SU-DHL-6 (cell line): ENCODE data around the gene CREBZF.

ENCODE experiments used
- CTCF ChIP-seq: fragments of 200-600 bp; sonication (generic); IDR thresholded peaks from one replicate; pipeline ENCODE4 v1.5.1; 2017; ENCODE audit warnings: antibody characterized with exemption, mild to moderate bottlenecking, low read length, moderate library complexity; ENCODE audit not compliant: insufficient read depth, poor library complexity, severe bottlenecking
- EZH2phosphoT487 ChIP-seq: fragments of 200-600 bp; sonication (generic), shearing (Covaris generic); conservative IDR thresholded peaks from 2 replicates; pipeline ENCODE4 v1.6.1; 2018; ENCODE audit warnings: mild to moderate bottlenecking, antibody characterized with exemption, low read length, moderate library complexity, mixed read lengths

- no peak for TF ChIP-seq CTCF
- no peak for TF ChIP-seq EZH2phosphoT487
Observed at GRCh38 chr11:85679576-85679975, 14.6 kb upstream of the CREBZF start.
